GM18502 (cell line): ENCODE results near the gene UVRAG.
"Not testable (repeated sequence)": the region's sequence is repeated elsewhere in the genome, so short reads cannot be mapped to it uniquely, and the experiment has no call there.

Source experiments
- ATAC-seq: cut with Tn5 transposase; IDR thresholded peaks from one replicate; pipeline ENCODE4 v1.9.1; 2021; ENCODE audit warnings: mild to moderate bottlenecking; ENCODE audit not compliant: unreplicated experiment, poor library complexity

UVRAG gene

DNA sequence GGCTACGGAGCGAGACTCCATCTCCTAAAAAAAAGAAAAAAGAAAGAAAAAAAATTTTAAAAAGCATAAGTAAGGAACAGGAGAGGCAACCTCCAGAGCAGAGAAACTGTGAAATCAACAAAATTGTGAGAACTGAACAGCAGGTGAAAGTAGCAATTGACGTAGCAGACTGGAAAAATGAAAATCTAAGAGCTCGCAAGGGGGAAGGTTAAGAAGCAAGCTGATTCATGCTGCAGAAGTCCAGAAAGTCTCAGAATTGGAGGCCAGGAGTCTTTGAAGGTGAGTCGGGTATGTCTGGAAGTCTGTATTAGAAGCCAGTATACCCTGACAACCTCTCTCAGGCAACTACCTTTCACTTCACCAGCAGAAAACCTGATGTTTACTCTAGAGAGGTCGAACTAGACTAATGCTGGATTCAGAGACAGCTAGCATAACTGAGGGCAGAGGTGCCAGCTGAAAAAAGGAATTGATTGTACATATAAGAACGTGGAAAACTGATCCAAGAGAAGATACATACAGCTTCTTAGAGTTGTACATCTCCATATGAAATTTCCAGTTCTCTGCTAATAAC is 229.8 kb downstream of the UVRAG start:
- no peak for ATAC-seq

DNA sequence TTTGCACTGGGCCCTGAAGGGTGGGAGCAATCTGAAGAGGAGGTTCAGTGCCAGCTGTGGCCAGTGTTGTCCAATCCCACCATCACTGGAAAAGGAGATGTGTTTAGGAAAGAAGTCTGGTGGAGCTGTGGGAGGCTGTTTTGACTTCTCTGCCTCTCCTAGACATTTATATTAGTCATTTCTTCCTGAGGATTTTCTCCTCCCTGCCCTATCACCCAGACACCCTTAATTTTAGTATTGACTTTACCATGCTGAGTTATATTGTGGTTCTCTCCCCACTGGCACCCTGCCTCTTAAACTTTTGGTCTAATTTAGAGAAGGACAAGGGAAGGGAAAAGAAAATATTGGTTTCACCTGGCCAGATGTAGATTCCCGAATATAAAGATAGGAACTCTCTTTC is 232.2 kb downstream of the UVRAG start:
- no peak for ATAC-seq

DNA sequence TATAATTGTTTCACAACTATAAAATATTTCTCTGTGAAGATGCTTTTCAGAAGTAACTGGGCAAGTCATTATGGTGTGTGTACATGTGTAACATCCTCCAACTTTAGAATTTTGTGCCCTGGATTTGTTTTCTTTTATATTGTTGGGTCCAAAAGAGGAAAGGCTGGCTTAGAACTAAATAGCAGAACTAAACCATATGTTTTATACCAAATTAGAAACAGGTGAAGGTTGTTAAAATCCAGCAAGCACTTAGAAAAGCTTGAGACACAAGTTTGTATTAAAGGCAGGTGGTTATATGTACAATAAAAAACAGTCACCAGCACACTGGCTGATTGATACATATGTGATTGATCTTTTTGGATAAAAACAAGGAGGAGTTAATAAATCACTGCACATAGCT is 232.8 kb downstream of the UVRAG start:
- no peak for ATAC-seq

DNA sequence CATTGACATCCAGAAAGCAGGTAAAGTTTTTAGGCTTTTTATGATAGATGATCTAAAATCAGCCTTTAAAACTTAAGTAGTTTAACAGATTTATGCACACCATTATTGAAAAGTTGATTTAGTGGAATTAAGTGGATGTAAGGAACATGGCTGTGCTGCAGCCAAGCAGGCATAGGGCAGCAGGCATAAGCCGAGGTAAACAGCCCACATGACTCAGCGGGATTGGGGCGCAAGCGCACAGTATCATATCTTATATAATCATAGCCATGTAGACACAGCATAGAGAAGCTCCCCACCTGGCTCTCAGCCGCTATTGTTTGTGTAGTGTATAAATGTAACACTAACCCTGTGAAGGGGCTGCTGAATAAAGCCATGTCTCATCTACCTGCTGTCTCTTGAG is 233.8 kb downstream of the UVRAG start:
- ATAC-seq, result no peak

DNA sequence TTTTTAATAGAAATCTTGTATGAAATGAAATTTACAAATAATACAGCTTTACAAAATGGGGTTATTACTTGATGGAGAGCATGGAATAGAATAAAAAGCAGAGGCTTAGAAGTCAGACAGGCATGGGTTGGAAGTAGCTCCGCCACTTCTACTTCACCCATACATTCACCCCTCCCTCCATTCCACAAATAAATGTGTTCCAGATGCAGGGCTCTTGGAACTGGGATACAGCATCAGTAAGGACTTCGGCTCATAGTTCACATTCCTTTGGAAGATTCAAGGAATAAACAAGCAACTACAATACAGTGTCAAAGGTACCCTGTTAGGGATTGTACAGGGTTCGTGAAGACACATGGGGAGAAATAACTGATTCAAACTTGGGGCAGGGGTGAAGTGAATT is 234.5 kb downstream of the UVRAG start:
- no peak for ATAC-seq

DNA sequence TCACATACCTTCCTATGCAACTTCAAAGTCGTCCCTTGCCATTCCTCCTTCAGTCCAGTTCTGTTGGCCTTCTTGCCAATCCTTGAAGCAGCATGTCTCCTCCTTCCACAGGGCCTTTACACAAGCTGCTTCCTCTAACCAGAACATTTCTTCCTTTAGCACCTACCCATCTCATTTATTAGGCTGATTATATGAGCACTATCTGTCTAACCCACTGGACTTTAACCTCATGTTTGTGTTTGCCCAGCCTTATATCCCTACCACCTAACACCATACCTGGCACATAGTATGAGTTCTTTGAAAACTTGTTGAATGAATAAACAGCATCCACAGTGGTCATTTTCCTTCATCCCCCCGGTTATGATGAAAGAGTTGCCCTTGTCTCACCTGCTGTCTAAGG is 236.9 kb downstream of the UVRAG start:
- ATAC-seq, result no peak

DNA sequence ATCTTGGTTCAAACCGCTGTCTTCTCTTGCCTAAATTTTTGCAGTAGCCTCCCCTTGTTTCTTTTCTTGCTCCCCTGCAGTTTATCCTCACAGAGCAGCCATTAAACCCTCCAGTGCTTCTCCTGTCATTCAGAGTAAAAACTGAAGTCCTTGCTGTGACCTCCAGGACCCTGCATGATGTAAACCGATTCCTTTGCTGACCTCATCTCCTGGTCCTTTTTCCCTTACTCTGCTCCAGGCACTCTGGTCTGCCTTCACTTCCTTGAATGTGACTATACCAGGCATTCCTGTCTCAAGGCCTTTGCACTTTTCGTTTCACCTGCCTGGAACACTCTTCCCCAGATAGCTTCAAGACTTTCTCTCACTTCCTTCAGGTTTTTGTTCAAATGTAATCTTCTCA is 239.3 kb downstream of the UVRAG start:
- ATAC-seq, result no peak

DNA sequence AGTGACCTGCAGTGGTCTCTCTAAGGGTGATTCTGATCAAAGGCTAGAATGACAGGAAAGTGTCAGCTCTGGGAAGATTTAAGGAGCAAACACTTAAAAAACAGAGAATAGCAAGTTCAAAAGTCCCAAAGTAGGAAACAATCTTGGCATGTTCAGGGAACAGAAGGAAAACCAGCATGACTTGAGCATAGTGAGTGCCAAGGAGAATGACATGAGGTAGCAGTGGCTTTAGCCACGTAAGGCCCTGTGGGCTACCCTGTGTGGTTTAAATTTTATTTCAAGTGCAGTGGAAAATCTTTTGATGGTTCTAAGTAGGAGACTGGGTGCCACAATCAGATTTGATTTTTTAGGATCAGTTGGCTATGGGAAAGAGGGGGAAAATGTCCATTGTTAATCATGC is 241.9 kb downstream of the UVRAG start:
- no peak for ATAC-seq

DNA sequence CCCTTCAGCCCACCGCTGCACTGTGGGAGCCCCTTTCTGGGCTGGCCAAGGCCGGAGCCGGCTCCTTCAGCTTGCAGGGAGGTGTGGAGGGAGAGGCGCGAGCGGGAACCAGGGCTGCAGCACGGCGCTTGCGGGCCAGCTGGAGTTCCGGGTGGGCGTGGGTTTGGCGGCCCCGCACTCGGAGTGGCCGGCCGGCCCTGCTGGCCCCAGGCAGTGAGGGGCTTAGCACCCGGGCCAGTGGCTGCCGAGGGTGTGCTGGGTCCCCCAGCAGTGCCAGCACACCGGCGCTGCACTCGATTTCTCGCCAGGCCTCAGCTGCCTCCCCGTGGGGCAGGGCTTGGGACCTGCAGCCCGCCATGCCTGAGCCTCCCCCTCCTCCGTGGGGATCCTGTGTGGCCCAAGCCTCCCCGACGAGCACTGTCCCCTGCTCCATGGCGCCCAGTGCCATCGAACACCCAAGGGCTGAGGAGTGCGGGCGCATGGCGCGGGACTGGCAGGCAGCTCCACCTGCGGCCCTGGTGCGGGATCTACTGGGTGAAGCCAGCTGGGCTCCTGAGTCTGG is 245.5 kb downstream of the UVRAG start:
- not testable (repeated sequence) for ATAC-seq

DNA sequence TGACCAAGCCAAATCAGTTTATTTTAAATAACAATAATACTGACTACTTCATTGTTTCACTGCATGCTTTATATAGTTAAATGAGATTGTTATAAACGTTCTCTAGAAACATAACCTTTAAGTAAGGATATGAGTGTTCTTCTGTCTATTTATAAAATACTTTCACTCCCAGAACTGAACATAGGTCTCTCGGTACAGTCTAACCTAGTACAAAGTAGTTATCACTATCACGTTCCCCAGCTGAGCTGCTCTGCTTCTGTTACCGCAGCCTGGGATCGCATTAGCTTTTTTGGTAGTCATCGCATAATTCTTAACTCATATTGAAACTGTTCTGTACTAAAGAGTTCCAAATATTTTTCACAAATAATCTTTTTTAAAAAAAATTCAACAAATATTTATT is 247.7 kb downstream of the UVRAG start:
- ATAC-seq, result peak; percentile 99

DNA sequence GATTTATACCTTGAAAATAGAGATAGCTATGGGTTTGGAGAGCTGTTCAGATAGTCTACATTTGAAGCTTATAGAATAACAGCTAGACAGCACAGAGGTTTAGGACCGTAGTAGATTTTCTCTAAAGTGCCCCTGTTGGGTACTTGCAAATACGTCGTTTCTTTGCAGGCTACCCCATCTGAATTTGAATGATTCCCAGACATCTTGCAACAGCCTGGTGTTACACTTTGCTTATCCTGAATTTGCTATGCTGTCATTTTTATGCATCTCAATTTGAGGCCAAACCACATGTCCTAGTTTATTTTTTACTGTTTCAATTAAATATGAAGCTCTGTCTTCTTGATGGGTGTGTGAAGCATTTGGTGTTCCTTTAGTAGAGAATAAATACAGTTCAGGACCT is 249.2 kb downstream of the UVRAG start:
- ATAC-seq, result no peak

DNA sequence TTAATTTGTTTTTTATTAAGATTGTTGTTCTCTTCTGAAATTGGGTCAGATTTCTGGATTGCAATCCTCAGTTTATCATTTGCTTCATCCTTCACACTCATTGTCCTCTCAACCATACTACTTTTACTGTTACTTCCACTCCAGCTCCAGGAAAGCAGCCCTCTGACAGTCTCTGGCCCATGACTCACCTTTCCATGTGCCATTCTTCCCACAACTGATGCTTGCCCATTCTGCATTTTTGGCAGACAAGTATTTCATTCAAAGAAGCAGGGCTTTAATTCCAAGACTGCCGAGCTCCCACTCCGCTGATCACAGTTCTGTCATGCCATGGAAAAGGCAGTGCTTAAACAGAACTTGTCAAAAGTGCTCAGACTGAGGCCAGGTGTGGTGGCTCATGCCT is 252.1 kb downstream of the UVRAG start:
- ATAC-seq, result no peak

DNA sequence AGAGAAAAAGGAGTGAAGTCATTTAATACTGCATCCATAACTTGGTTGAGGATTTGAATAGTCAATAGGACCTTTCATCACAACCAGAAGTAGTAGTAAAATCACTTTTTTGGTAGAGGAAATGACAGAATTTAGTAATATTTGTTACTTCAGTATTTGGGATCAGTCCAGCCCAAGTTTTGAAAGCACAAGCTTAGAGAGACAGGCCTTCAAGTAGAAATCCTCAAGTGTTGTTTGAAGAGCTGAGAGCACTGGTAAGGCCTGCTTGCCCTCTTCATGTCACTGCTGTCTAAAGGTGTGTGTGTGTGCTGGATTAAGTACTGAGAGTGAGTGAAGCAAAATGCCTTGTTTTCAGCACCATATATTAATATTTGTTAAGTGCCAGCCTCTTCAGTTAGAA is 254.0 kb downstream of the UVRAG start:
- ATAC-seq, result no peak

DNA sequence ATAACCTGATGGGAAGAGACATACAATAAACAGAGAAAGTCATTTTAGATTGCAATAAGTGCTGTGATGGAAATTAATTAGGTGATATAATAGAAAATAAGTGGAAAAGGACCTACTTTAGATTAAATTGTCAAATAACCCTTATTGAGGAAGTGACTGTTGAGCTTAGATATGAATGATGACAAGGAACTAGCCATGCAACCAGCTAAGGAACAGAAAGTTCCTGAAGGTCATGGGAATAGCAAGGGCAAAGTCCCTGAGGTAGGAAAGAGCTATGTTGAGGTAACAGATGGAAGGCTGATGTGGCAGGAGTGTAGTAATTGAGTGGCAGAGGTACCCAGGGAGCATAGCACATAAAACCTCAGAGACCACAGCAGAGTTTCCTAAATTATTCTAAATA is 256.1 kb downstream of the UVRAG start:
- no peak for ATAC-seq

DNA sequence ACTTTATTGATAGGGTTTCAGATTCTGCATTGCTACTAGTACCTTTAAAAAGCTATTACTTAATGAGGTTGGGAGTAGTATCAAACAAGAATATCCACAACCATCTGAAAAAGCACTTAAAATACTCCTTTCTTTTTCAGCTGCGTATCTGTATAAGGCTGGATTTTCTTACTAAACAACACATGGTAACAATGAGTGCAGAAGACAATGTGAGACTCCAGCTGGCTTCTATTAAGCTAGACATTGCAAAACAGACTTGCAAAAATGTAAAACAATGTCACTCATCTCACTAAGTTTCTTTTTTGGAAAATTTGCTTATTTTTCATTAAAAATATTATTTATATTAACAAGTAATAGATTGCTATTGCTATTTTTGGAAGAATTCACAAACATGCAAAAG is 258.7 kb downstream of the UVRAG start:
- ATAC-seq, result no peak

DNA sequence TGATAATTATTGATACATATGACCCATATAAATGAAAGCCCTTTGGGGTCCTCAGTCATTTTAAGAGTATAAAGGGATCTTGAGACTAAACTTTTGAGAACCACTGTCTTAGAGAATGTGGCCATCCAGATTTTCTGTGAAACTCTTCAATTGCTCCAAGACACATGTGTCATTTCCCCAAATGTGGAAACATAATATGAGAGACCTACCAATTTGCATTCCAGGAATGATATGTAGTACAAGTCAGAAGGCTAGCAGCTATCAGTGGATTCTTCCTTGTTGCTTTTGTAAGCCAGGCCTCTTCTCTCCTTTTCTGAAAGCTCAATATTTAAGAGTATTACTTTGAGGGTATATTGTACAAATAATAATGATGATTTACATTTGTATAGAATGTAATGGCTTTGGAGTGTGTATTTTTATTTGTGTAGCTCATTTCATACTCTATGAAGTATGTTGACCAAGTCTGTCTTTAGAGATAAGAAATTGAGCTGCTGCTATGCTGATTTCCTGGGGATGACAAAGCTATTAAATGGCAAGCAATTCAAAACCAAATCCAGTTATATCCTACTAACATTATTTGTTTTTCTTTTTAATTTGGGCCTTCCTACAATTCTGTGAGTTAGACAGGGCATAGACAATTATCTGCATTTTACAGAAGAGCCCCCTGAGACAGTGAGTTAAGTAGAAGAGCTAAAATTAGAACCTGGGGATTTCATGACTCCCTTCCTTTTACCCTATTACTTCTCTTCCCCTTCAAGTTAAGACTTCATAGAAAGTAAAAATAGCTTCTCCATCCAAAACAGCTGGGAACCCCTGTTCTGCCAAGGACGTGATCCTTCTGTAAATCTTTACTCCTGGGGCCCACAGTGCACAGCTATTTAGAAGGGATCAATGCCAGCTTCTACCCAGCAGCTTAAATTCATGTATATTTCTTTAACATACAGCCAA is 259.4 kb downstream of the UVRAG start:
- no peak for ATAC-seq

DNA sequence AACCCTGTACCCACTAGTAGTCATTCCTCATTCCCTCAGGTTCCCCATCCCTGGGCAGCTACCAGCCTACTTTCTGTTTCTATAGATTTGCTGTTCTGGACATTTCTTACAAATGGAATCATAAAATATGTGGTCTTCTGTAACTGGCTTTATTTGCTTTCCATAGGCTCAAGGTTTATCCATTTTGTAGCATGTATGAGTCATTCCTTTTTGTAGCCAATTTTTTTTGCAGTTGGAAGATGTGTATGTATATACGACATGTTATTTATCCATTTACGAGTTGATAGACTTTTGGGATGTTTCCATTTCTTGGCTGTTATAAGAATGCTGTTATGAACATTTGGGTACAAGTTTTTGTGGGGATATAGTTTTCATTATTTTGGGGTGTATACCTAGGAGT is 260.7 kb downstream of the UVRAG start:
- ATAC-seq, result no peak

DNA sequence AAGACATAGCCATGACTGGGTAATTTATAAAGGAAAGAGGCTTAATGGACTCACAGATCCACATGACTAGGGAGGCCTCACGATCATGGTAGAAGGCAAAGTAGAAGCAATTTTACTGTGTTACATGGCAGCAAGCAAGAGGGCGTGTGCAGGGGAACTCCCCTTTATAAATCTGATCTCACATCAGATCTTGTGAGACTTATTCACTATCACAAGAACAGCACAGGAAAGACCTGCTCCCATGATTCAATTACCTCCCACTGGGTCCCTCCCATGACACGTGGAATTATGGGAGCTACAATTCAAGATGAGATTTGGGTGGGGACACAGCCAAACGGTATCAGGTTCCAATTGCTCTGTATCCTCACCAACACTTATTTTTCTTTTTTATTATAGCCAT is 261.2 kb downstream of the UVRAG start:
- ATAC-seq, result not testable (repeated sequence)

DNA sequence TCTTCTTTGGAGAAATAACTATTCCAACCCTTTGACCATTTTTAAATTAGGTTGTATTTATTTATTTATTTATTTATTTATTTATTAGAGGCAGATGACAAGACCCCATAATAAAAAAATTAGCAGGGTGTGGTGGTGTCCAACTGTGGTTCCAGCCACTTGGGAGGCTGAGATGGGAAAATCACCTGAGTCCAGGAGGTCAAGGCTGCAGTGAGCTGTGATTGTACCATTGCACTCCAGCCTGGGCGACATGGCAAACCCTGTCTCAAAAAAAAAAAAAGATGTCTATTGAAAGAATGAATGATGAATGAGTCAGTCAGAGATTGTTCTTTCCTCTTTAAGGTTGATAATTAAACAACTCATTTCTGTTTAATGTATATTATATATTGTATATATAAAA is 261.7 kb downstream of the UVRAG start:
- no peak for ATAC-seq

DNA sequence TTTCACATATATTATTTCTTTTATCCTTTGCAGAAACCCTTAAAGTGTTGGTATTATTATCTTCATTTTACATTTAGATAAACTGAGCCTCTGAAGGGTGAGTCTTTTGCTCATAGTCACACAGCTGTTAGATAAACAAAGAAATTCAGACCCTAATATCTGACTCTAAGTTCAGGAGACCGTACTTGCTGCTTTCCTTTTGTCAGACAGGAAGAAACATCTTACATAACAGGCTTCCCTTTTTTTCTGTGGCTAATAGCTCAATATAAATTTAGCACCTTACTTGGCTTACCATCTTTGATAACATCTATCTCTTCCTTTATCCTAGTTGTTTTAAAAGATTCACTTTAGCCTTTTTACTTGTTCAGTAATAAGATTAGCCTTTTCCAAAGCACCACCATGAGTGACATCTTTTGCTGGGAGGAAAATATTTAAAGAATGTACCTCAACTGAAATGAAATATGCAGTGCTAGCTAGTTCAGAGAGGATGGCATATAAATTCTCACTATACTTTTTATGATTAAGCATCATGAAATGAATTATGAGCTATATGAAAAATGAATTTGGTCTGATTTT is 262.7 kb downstream of the UVRAG start:
- no peak for ATAC-seq

DNA sequence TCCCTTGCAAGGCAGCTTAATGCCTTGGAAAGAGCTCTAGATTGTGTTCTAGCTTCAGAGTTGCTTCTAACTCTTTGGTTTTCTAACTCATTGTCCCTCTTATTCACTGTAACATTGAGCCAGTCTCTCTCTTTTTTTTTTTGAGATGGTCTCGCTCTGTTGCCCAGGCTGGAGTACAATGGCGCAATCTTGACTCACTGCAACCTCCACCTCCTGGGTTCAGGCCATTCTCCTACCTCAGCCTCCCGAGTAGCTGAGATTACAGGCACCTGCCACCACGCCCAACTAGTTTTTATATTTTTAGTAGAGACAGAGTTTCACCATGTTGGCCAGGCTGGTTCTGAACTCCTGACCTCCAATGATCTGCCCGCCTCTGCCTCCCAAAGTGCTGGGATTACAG is 266.1 kb downstream of the UVRAG start:
- not testable (repeated sequence) for ATAC-seq
